Psoas muscle (tissue), 8 donors: Measurements from ENCODE around the gene KDM2A. TPM values are rescaled to one million over a fixed set of nuclear protein-coding genes. Genes with fewer than 3 reads are reported as not detected.

Source experiments
- ATAC-seq, 4 donors: fragments of 200-7000 bp; cut with Tn5 transposase; one replicate each; pipeline ENCODE4 v1.9.1; 2020; ENCODE audit warnings: moderate library complexity in 3 of 4, mild to moderate bottlenecking in 2 of 4
- DNase-seq, 2 donors: peaks; one replicate each; pipeline ENCODE4 v3.0.0-alpha.2; 2020
- H3K27ac ChIP-seq: fragments of 200-600 bp; one replicate; pipeline ENCODE4 v1.8.0; 2022
- H3K27me3 ChIP-seq, 3 donors: fragments of 200-600 bp in 1 of 3; one replicate each; pipeline versions ENCODE4 v1.6.1 to v1.8.0; 2013 to 2022; ENCODE audit warnings: low read length in 2 of 3, mild to moderate bottlenecking in 2 of 3, moderate library complexity in 1 of 3; ENCODE audit not compliant: insufficient read depth in 3 of 3
- H3K36me3 ChIP-seq, 2 donors: fragments of 200-600 bp in 1 of 2; one replicate each; pipeline versions ENCODE4 v1.6.1 to v1.8.0; 2013 to 2022; ENCODE audit warnings: low read depth in 1 of 2, mild to moderate bottlenecking in 1 of 2, moderate library complexity in 1 of 2; ENCODE audit not compliant: insufficient read depth in 1 of 2
- H3K4me1 ChIP-seq: fragments of 200-600 bp; one replicate; pipeline ENCODE4 v1.8.0; 2022
- H3K4me3 ChIP-seq: fragments of 200-600 bp; one replicate; pipeline ENCODE4 v1.8.0; 2022; ENCODE audit warnings: mild to moderate bottlenecking
- H3K9me3 ChIP-seq: fragments of 200-600 bp; one replicate; pipeline ENCODE4 v1.8.0; 2022
- CTCF ChIP-seq: fragments of 200-600 bp; IDR thresholded peaks from one replicate; pipeline ENCODE4 v1.8.0; 2022; ENCODE audit warnings: antibody characterized with exemption
- WGBS, 3 donors: extraction: QIAGEN DNeasy Blood & Tissue Kit; methylation state at CpG; one replicate each; pipeline versions ENCODE4 v1.1.6 to v1.1.7; 2013; 5-methylcytosine and 5-hydroxymethylcytosine counted together
- intact Hi-C, 2 donors: fragments of 100-400 bp; cut with DNase I; formaldehyde crosslinking; loops; one replicate each; pipeline versions ENCODE4 v1.11.0 to v1.14.2; 2022
- polyA plus RNA-seq, 3 donors: library from polyadenylated mRNA; stranded (reverse); fragments of 200-250 nt; gene quantifications; one replicate each; pipeline ENCODE4 v1.2.3, GENCODE V29; 2013
- total RNA-seq, 4 donors: library from RNA; stranded (reverse); fragmentation: NEBNext Ultra II Directional in 2 of 4; extraction: Animal tissue kit (Norgen Biotek cat#: 25700) in 2 of 4; gene quantifications; one replicate each; pipeline versions ENCODE4 v1.2.1 to v1.2.4, GENCODE V29; 2021 to 2023
- donor health status: healthy with polysubstance abuse.
- donor health status: DM: no; HTN: no; CAD: no; lungs with moderate emphysema.
- donor health status: Bipolar disorder and iron deficiency.
- donor health status: healthy.
- donor health status: DM: yes; HTN: yes; CAD: no.
- donor health status: DM: no; HTN: no; CAD: no.
- donor health status: DM: no; HTN: no; CAD: no.
- donor health status: DM: yes; HTN: yes; CAD: no.

KDM2A gene
- total and polyA plus RNA-seq, 7 donors, result 26.6 to 67.9 (median 52.4) TPM

- Histone ChIP-seq H3K4me3 (no peak overlapping the region), H3K36me3 (peaks cover 0 to 40% of the 10 kb centered on the region in 2 donors), H3K27ac (no peak overlapping the region), H3K27me3 (no peaks in the 10 kb centered on the region), H3K9me3 (peaks cover 6% of the 10 kb centered on the region), H3K4me1 (peaks cover 17% of the 10 kb centered on the region)
- TF ChIP-seq CTCF, result no peak
- intact Hi-C loops, result no loop called here
- 94 to 95% (median 94%) methylated on average over 7 of the region's 7 CpGs for WGBS, 3 donors
- no peak for DNase-seq
- ATAC-seq, result no peak
These were observed 179.7 kb downstream of the KDM2A start for GRCh38 chr11:67298786-67299185.

- peaks cover 0 to 32% of the 10 kb centered on the region in 2 donors for H3K36me3 ChIP-seq
- no peak for ATAC-seq
- no peak overlapping the region for H3K4me3 ChIP-seq
- peaks cover 6% of the 10 kb centered on the region for H3K9me3 ChIP-seq
- no peak for TF ChIP-seq CTCF
- H3K27ac ChIP-seq, result no peak overlapping the region
- intact Hi-C loops, result loop anchor here in 1 of 2 donors (5.0 kb wide), 1 partner anchor 32 kb away; the partner anchor contains the start of gene GRK2
- DNase-seq, result peak in 1 of 2 donors; percentile 14
- H3K4me1 ChIP-seq, result peaks cover 25% of the 10 kb centered on the region
- H3K27me3 ChIP-seq, result no peaks in the 10 kb centered on the region
- 92 to 95% (median 94%) methylated on average over 29 of the region's 29 CpGs for WGBS, 3 donors
These were observed 180.6 kb downstream of the KDM2A start for GRCh38 chr11:67299471-67300191.

GRCh38 chr11:67300256-67300755 lies 181.2 kb downstream of the KDM2A start:
- intact Hi-C loops, result loop anchor here in 1 of 2 donors (5.0 kb wide), 1 partner anchor 33 kb away; the partner anchor contains the start of gene GRK2
- Histone ChIP-seq H3K36me3 (peaks cover 0 to 30% of the 10 kb centered on the region in 2 donors), H3K4me1 (peaks cover 27% of the 10 kb centered on the region), H3K27ac (no peak overlapping the region), H3K27me3 (no peaks in the 10 kb centered on the region), H3K4me3 (no peak overlapping the region), H3K9me3 (peaks cover 6% of the 10 kb centered on the region)
- TF ChIP-seq CTCF, result no peak
- DNase-seq (peak in 1 of 2 donors; percentile 13), ATAC-seq (no peak)
- 92 to 95% (median 93%) methylated on average over 13 of the region's 13 CpGs for WGBS, 3 donors

GRCh38 chr11:67300756-67301312 lies 181.8 kb downstream of the KDM2A start:
- peaks cover 0 to 28% of the 10 kb centered on the region in 2 donors for H3K36me3 ChIP-seq
- peaks cover 27% of the 10 kb centered on the region for H3K4me1 ChIP-seq
- no peak for TF ChIP-seq CTCF
- H3K9me3 ChIP-seq, result peaks cover 2% of the 10 kb centered on the region
- H3K4me3 ChIP-seq, result no peak overlapping the region
- no peaks in the 10 kb centered on the region for H3K27me3 ChIP-seq
- DNase-seq, result peak; percentile 19 to 48
- intact Hi-C loops, result loop anchor here in 1 of 2 donors (5.0 kb wide), 1 partner anchor 34 kb away; the partner anchor contains the start of gene GRK2
- no peak overlapping the region for H3K27ac ChIP-seq
- no peak for ATAC-seq
- 88 to 92% (median 90%) methylated on average over 22 of the region's 22 CpGs for WGBS, 3 donors
